Bronchial epithelial cell (primary cell): ENCODE measurements around the gene RBAK. TPM values are rescaled to one million over a fixed set of nuclear protein-coding genes. Genes with fewer than 3 reads are reported as not detected.

Experiments
- DNase-seq: peaks from one replicate; pipeline ENCODE4 v3.0.0-alpha.2; 2010; ENCODE audit warnings: low read depth
- FAIRE-seq: peaks from 2 replicates; lab custom pipeline; 2011; peaks lifted over from hg19 to GRCh38; lab: Jason Lieb, UNC
- H3K27me3 ChIP-seq: 2 replicates; pipeline ENCODE4 v1.5.1; 2011; ENCODE audit warnings: low read length; ENCODE audit not compliant: control insufficient read depth, insufficient read depth
- H3K36me3 ChIP-seq: 2 replicates; pipeline ENCODE4 v1.5.1; 2011; ENCODE audit warnings: low read length; ENCODE audit not compliant: control insufficient read depth, insufficient read depth
- H3K4me3 ChIP-seq: 2 replicates; pipeline ENCODE4 v1.5.1; 2011; ENCODE audit warnings: mild to moderate bottlenecking, low read depth, low read length, control low read depth
- total RNA-seq: library from RNA; depleted of rRNA; stranded (reverse); fragments of >200 nt; gene quantifications from 2 replicates; pipeline ENCODE4 v1.2.1, GENCODE V29; 2014
- TF ChIP-seq, protein P1 (sequence below): IDR thresholded peaks from 2 replicates; pipeline ENCODE4 v1.5.1; 2011; ENCODE audit warnings: mild to moderate bottlenecking, moderate library complexity, low read length, control low read depth, inconsistent platforms; ENCODE audit not compliant: insufficient read depth, severe bottlenecking

Gene RBAK
- total RNA-seq: 10.0 and 10.6 TPM in 2 replicates

GRCh38 chr7:5045558-5046396 lies at the start of gene RBAK:
Gene RBAK, plus strand, starts transcription at chr7:5045860. Its CDS starts 2,217 bp downstream, at chr7:5048077.
- H3K4me3 ChIP-seq: peak within 1 kb of the TSS; percentile 75
- no peak for FAIRE-seq
- DNase-seq: peak; percentile 88
- TF ChIP-seq, protein P1, sequence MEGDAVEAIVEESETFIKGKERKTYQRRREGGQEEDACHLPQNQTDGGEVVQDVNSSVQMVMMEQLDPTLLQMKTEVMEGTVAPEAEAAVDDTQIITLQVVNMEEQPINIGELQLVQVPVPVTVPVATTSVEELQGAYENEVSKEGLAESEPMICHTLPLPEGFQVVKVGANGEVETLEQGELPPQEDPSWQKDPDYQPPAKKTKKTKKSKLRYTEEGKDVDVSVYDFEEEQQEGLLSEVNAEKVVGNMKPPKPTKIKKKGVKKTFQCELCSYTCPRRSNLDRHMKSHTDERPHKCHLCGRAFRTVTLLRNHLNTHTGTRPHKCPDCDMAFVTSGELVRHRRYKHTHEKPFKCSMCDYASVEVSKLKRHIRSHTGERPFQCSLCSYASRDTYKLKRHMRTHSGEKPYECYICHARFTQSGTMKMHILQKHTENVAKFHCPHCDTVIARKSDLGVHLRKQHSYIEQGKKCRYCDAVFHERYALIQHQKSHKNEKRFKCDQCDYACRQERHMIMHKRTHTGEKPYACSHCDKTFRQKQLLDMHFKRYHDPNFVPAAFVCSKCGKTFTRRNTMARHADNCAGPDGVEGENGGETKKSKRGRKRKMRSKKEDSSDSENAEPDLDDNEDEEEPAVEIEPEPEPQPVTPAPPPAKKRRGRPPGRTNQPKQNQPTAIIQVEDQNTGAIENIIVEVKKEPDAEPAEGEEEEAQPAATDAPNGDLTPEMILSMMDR: no peak
- H3K27me3 ChIP-seq: no peaks in the 10 kb centered on the region
- no peaks in the 10 kb centered on the region for H3K36me3 ChIP-seq

DNA sequence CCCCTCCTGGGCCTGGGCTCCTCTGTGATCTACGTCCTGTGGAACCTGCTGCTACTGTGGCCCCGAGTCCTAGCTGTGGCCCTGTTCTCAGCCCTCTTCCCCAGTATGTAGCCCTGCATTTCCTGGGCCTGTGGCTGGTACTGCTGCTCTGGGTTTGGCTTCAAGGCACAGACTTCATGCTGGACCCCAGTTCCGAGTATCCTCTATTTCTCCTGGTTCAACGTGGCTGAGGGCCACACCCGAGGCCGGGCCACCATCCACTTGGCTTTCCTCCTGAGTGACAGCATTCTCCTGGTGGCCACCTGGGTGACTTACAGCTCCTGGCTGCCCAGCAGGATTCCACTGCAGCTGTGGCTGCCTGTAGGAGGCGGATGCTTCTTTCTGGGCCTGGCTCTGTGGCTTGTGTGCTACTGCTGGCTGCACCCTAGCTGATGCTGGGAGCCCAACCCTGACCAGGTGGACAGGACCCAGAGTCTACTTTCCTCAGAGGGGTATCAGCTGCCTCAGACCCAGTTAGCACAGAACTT lies 48.9 kb upstream of the RBAK start:
- FAIRE-seq (no peak), DNase-seq (no peak)
- TF ChIP-seq, protein P1: no peak
- Histone ChIP-seq H3K27me3 (no peaks in the 10 kb centered on the region), H3K4me3 (no peak overlapping the region), H3K36me3 (peaks cover 13% of the 10 kb centered on the region)

- H3K36me3 ChIP-seq: peaks cover 11% of the 10 kb centered on the region
- DNase-seq: no peak
- no peaks in the 10 kb centered on the region for H3K27me3 ChIP-seq
- no peak for FAIRE-seq
- H3K4me3 ChIP-seq: no peak overlapping the region
- TF ChIP-seq, protein P1: no peak
These were observed 47.4 kb upstream of the RBAK start for GRCh38 chr7:4998244-4998643.

- TF ChIP-seq, protein P1: no peak
- FAIRE-seq (no peak), DNase-seq (no peak)
- Histone ChIP-seq H3K36me3 (peaks cover 10% of the 10 kb centered on the region), H3K4me3 (no peak overlapping the region), H3K27me3 (no peaks in the 10 kb centered on the region)
These were observed 46.8 kb upstream of the RBAK start for GRCh38 chr7:4998910-4999309.

DNA sequence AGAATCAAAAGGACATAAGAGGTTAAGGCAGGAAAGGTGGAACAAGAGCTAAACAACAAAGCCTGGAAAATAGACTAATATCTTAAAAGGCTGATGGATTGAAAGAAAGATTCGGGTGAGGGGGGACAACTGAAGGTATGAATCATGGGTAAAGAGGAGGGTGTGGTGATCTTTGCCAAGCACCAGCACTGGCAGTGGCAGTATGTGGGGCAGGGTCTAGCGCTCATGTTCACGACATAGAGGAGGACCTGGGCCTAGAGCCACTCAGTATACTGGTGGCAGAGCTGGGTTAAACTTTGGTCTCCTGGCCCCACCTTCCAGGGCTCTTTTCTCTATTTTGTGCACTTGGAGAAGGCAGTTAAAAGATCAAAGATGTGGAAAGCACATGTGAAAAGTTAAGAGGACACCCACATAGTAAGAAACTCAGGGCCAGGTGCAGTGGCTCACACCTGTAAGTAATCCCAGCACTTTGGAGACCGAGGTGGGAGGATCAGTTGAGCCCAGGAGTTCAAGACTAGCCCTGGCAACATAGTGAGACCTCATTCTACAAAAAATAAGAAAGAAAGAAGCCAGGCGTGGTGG lies 46.2 kb upstream of the RBAK start:
- FAIRE-seq (no peak), DNase-seq (no peak)
- Histone ChIP-seq H3K4me3 (no peak overlapping the region), H3K36me3 (peaks cover 9% of the 10 kb centered on the region), H3K27me3 (no peaks in the 10 kb centered on the region)
- TF ChIP-seq, protein P1: no peak
